ENCODE results near the gene CAMK2D. TPM values are rescaled to one million over a fixed set of nuclear protein-coding genes. Genes with fewer than 3 reads are reported as not detected.

The CAMK2D gene
- total and polyA plus RNA-seq, 7 donors = 24.3 to 78.1 (median 54.0) TPM

DNA sequence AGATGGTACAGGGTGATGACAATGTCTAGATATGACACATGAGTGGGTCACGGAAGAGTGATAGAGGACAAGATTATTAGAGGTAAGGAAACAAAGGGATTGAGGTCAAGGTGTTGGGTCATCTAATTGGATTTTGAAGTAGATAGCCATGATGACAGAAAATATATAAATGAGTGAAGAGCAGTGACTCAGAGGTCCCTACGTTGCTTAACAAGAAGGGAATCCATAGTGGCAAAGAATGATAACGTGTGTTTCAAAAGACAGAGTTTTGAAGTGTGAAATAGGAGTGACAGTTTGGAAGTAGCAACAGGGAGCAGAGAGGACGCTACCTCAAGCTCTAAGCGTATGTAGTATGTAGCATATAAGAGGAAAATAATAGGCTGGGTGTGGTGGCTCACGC is 22.2 kb upstream of the CAMK2D start:
- H3K4me1 ChIP-seq = peaks cover 0 to 3% (median 0%) of the 10 kb centered on the region in 4 donors
- no peaks in the 10 kb centered on the region for H3K9me3 ChIP-seq
- intact Hi-C loops (cut with DNase I) = loop anchor here (10.0 kb wide), 1 partner anchor 601 kb away; no protein-coding TSS in a partner anchor
- H3K27ac ChIP-seq = no peak overlapping the region
- no peaks in the 10 kb centered on the region for H3K27me3 ChIP-seq
- no peak overlapping the region for H3K4me3 ChIP-seq
- 76 to 93% methylated on average over 6 of the region's 6 CpGs for WGBS, 2 donors
- no peak for DNase-seq
- no peaks in the 10 kb centered on the region for H3K36me3 ChIP-seq
- TF ChIP-seq, protein P1, sequence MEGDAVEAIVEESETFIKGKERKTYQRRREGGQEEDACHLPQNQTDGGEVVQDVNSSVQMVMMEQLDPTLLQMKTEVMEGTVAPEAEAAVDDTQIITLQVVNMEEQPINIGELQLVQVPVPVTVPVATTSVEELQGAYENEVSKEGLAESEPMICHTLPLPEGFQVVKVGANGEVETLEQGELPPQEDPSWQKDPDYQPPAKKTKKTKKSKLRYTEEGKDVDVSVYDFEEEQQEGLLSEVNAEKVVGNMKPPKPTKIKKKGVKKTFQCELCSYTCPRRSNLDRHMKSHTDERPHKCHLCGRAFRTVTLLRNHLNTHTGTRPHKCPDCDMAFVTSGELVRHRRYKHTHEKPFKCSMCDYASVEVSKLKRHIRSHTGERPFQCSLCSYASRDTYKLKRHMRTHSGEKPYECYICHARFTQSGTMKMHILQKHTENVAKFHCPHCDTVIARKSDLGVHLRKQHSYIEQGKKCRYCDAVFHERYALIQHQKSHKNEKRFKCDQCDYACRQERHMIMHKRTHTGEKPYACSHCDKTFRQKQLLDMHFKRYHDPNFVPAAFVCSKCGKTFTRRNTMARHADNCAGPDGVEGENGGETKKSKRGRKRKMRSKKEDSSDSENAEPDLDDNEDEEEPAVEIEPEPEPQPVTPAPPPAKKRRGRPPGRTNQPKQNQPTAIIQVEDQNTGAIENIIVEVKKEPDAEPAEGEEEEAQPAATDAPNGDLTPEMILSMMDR (IDR thresholded peaks at IDR 0.05) = no peak
- no peak for TF ChIP-seq EP300 (IDR thresholded peaks at IDR 0.05)
- TF ChIP-seq POLR2A (IDR thresholded peaks at IDR 0.05) = no peak
- TF ChIP-seq POLR2AphosphoS5 (IDR thresholded peaks at IDR 0.05) = no peak

DNA sequence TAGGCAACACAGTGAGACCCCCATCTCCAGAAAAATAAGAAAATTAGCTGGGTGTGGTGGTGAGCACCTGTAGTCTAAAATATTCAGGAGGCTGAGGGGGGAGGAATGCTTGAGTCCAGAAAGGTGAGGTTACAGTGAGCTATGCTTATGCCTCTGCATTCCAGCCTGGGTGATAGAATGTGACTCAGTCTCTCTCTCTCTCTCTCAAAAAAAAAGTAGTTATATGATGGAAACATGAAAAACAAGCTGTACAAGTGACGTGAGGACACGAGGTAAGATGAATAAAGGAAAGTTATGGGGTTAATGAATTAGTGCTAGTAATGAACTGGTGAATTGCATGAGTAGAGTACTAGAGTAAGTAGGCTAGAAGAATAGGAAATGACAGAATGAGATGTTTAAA is 21.8 kb upstream of the CAMK2D start:
- 88 to 95% methylated on average over 2 of the region's 2 CpGs for WGBS, 2 donors
- intact Hi-C loops (cut with DNase I) = loop anchor here (10.0 kb wide), 1 partner anchor 602 kb away; no protein-coding TSS in a partner anchor
- peaks cover 0 to 3% (median 0%) of the 10 kb centered on the region in 4 donors for H3K4me1 ChIP-seq

DNA sequence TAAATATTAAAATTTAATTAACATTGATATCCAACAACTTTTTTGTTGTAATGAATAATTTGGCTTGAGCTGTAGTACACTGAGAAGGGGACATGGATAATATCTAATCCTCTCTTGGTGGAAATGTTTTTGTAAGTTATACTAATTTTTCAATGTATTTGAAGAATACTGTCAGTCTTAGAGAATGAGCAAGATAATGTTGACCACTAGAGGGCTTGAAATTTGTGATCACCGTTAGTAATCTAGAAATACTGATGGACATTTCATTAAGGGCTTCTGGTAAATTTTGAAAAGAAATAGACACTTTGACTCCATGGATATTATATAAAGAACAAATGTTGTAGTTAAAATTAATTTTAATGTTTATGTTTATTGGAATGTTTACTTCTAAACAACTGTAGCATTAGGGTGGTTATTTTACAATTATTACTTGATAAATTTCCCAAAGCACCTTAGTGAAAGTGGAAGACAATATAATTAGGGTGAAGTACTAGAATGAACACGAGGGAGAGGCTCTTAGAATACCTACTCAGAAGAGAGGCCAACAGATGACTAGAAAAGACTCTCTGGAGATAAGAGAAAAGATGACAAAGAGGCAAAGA is 20.0 kb upstream of the CAMK2D start:
- TF ChIP-seq POLR2AphosphoS5 (IDR thresholded peaks at IDR 0.05) = no peak
- TF ChIP-seq POLR2A (IDR thresholded peaks at IDR 0.05) = no peak
- TF ChIP-seq, protein P1 (IDR thresholded peaks at IDR 0.05) = peak in 3 of 4 experiments; percentile 20 to 63 (median 59)
- no peak for TF ChIP-seq EP300 (IDR thresholded peaks at IDR 0.05)
- no peaks in the 10 kb centered on the region for H3K9me3 ChIP-seq
- H3K27ac ChIP-seq = no peak overlapping the region
- no peaks in the 10 kb centered on the region for H3K27me3 ChIP-seq
- peaks cover 0 to 3% (median 0%) of the 10 kb centered on the region in 4 donors for H3K4me1 ChIP-seq
- no peak overlapping the region for H3K4me3 ChIP-seq
- DNase-seq = no peak
- WGBS, 2 donors = 4 to 18% methylated on average over 2 of the region's 2 CpGs
- no peaks in the 10 kb centered on the region for H3K36me3 ChIP-seq
- intact Hi-C loops (cut with DNase I) = loop anchor here (10.0 kb wide), 1 partner anchor 603 kb away; no protein-coding TSS in a partner anchor

More for the DNA sequence above, 21.8 kb upstream of the CAMK2D start:
- no peaks in the 10 kb centered on the region for H3K9me3 ChIP-seq
- no peak overlapping the region for H3K27ac ChIP-seq
- no peaks in the 10 kb centered on the region for H3K27me3 ChIP-seq
- no peaks in the 10 kb centered on the region for H3K36me3 ChIP-seq
- no peak for DNase-seq
- H3K4me3 ChIP-seq = no peak overlapping the region
- no peak for TF ChIP-seq POLR2A (IDR thresholded peaks at IDR 0.05)
- TF ChIP-seq, protein P1 (IDR thresholded peaks at IDR 0.05) = no peak
- no peak for TF ChIP-seq POLR2AphosphoS5 (IDR thresholded peaks at IDR 0.05)
- TF ChIP-seq EP300 (IDR thresholded peaks at IDR 0.05) = no peak

DNA sequence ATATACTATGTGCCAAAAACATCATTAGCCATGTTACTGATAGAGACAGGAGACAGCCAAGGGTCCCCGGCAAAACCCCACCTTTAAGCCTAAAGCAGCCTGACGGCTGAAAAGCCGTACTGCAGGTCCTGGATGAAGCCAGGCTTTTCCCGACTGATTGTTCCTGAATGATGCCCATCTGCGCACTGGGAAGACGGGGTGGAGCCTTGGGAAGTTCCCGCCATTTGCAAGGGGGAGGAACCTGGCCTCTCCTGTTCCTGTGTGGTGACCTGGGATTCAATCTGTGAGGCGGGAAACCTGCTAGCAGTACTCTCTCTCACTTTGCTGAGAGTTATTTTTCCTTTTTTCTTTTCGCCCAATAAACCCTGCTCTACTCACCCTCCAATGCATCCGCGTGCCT is 15.1 kb upstream of the CAMK2D start:
- Histone ChIP-seq H3K27ac (no peak overlapping the region), H3K36me3 (no peaks in the 10 kb centered on the region), H3K9me3 (no peaks in the 10 kb centered on the region), H3K4me3 (no peak overlapping the region), H3K27me3 (no peaks in the 10 kb centered on the region), H3K4me1 (no peaks in the 10 kb centered on the region)
- 94 to 96% methylated on average over 11 of the region's 11 CpGs for WGBS, 2 donors
- TF ChIP-seq POLR2AphosphoS5 (IDR thresholded peaks at IDR 0.05) = no peak
- TF ChIP-seq, protein P1 (IDR thresholded peaks at IDR 0.05) = no peak
- TF ChIP-seq POLR2A (IDR thresholded peaks at IDR 0.05) = no peak
- TF ChIP-seq EP300 (IDR thresholded peaks at IDR 0.05) = no peak
- DNase-seq = no peak
- intact Hi-C loops (cut with DNase I) = no loop called here

Measured in sigmoid colon (tissue), 7 donors.